NCI-H748 treated with DMSO at 0.1 percent for 48 hours (cell line): ENCODE data around the gene SH3BP4.
"Not testable (repeated sequence)": the region's sequence is repeated elsewhere in the genome, so short reads cannot be mapped to it uniquely, and the experiment has no call there.

Experiments used
- DNase-seq: peaks from one replicate; lab custom pipeline; 2025; lab: John Stamatoyannopoulos, UW

Gene SH3BP4

DNA sequence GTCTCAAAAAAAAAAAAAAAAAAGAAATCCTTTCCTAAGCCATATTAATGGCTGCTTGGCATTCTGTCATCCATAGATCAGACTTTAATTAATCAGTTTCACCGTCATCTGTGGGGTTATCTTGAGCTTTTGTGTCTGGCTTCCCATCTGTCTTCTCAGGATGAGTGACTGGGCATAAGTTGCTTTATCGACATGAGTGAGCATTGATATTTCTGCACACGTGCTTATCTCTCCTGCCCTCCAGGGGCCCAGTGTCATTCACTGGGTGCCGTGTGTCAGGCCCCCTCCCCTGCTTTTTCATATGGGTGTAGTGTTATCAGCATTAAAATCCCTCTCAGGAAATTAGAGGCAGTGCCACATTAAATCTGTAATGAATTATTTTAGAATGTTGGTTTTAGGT, 65.6 kb downstream of the SH3BP4 start:
- DNase-seq: no peak

DNA sequence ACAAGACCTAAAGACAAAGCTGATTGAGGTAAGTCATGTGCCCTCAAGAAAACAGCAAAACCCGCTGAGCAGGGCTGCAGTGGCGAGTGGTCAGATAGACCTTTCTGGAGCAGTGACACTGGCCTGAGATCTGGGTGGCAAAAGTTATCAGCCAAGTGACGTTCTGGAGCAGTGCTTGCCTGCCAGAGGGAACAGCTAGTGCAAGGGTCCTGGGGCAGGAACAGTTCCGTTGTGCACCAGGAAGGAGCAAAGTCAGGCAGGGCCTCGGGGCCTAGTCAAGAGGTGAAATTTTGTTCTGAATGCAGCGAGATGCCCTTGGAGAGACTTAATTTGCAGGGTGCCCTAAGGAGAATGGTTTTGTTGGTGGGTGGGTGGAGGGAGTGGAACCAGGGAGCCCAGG, 67.0 kb downstream of the SH3BP4 start:
- DNase-seq: no peak

DNA sequence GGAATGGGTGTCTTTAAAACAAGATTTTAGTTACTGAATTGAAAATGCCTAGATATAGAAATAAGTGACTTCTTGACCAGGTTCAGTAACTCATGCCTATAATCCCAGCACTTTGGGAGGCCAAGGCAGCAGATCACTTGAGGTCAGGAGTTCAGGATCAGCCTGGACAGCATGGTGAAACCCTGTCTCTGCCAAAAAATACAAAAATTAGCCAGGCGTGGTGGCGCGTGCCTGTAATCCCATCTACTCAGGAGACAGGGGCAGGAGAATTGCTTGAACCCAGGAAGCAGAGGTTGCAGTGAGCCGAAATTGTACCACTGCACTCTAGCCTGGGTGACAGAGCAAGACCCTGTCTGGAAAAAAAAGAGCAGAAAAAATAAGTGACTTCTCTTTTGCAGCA, 68.3 kb downstream of the SH3BP4 start:
- not testable (repeated sequence) for DNase-seq

DNA sequence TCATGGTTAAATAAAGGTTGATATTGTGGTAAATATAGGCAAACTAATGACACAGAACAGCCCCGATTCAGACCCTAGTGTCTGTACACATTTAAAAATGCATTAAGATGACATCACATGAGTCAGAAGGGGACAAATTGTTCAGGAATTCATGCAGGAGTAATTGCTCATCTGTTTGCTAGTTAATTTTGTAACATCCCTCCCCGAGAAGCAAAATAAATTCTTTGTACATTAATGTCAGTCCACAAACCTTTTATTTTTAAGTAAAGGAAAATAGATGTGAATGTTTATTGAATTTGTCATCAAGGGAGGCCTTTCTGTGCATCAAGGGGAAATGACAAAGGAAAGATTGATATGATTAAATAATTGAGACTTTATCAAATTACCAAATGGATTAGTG, 69.9 kb downstream of the SH3BP4 start:
- no peak for DNase-seq

GRCh38 chr2:235024191-235024860, 72.5 kb downstream of the SH3BP4 start:
- DNase-seq: no peak

GRCh38 chr2:235024931-235025773, 73.3 kb downstream of the SH3BP4 start:
- DNase-seq: no peak

DNA sequence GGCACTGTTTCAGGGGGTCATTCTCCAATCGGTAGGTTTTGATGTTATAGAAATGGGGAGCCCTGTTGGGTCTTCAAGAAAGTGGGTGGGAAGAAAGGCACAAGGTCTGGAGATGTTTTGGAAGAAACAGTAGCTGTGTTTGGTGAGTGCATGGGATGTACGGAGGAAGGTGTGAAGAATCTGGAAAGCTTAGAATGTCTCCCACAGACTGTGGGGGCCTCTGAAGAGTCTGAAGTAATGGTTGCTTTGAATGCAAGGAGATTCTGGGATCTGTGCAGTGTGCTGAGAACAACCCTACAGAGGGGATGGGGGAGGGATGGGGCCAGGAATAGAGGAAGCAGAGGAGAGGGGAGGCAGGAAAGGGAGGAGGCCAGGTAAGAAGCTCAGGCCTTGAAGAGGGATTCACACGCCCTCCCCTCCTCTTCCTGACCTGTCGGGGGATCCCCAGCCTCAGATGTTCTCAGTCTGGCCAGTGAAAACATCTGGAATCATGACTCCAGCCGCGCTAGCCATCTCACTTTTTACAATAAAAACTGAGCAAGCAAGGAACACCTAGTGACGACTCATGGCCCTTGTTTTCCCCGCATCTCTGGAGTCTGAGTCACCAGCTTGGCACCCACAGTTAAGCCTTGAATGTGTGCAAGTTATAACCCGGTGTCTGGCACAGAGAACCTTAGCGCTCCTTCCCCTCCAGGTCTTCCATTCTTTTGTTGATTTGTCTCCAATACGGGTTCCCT, 74.2 kb downstream of the SH3BP4 start:
- DNase-seq: no peak

DNA sequence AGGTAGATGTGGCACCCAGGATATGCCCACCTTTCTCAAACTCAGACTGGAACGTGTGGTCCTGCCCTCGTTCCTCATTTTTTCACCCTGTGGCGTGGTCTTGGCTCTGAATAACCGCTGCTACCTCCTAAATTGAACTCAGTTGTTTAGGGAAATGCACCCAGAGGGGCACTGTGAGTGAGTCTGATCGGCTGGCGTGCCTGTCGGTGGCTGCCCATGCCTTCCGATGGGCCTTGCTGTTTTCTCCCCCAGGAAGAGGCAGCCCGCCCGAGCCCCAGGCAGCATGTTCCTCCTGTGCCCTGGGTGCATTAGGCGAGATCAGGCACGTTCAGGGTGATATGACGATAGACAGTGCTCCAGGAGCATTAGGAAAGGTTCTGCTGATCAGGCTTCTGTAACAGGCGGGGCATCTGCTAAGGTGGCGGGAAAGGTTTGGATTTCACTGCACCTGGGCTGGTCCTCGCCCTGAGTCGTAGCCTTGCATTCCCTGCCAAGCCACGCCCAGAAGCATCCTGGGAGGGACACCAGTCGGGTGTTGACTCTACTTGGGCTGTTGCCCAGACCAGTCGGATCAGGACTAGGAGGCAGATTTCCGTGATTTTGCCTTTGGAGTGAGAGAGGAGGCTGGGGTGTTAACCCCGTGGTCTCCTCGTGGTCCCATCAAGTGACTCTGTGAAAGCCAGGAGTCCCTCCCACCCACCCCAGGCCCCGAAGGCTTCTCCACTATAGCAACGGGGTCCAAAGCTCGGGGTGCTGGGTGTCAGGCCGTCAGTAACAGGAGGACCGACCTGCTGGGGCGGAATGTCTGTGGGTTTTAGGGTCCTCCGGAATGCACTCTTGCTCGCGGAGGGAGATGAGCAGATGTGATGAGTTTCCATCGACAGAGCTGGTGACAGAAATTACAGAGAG, 75.1 kb downstream of the SH3BP4 start:
- peak; percentile 82 for DNase-seq

DNA sequence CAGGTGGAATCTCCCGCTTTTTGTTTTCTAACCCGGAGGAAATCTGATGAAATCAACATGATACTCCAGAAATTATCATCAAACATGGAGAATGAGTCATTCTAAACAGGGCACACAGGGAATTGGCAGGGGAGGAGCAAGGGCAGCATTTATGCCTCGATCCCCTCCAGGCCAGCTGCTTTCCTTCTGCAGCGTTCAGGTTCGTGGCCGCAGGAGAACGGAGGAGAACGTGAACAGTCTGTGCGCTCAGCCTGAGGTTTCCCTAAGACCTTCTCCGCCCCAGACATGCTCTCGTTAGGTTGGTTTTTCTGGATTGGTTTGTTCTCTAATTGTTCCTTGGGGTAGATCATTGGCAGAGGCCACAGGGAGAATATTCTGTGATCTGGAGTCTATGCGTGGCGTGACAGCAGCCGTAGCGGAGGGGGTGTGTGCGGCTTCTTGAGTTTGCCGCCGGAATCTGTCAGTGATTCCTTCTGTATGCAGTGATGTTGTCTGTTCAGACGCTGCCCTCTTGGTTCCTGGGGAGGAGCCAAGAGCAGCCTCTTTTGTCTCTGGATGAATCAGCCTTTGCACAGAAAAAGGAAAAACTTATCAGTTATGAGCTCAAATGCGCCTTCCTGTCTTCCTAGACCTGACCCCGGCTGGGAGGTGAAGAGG, 75.9 kb downstream of the SH3BP4 start:
- DNase-seq: no peak

- no peak for DNase-seq
These were observed 76.8 kb downstream of the SH3BP4 start for GRCh38 chr2:235028646-235029045.

DNA sequence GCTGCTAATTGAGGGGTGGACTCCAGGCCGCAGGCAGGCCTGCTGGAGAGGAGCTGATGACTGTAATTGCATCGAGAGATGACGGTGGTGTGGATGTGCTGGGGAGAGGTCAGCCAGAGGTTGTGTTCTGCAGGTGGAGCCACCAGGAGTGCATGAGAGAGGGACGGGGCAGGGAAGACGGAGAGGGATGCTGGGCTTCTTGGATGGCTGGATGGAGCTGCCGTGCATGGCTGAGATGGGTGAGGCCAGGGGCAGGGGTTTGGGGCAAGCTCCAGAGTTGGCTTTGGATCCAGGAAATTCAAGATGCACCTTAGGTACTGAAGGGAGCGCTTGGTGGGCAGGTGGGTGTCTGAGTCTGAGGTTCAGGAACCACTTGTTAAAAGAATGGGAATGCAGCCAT, 77.2 kb downstream of the SH3BP4 start:
- DNase-seq: no peak

- DNase-seq: no peak
These were observed 78.3 kb downstream of the SH3BP4 start for GRCh38 chr2:235030126-235030525.

DNA sequence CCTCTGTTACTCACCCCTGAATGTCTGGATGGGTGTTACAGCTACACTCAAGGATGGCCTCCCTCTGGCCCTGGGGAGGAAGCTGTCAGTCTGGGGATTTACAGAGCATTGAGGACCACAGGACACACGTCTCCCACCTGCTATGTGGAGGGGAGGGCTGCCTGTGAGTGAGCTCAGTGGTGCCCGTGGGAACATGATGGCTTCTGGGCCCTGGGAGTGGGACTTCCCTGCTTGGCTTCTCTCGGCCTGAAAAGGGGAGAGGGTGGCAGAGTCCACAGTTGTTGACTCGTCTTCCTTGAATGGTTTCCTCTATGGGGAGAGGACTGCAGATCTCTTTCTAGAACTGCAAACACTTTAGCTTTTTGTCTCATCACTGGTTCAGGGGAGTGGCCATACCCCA, 79.1 kb downstream of the SH3BP4 start:
- DNase-seq: no peak

DNA sequence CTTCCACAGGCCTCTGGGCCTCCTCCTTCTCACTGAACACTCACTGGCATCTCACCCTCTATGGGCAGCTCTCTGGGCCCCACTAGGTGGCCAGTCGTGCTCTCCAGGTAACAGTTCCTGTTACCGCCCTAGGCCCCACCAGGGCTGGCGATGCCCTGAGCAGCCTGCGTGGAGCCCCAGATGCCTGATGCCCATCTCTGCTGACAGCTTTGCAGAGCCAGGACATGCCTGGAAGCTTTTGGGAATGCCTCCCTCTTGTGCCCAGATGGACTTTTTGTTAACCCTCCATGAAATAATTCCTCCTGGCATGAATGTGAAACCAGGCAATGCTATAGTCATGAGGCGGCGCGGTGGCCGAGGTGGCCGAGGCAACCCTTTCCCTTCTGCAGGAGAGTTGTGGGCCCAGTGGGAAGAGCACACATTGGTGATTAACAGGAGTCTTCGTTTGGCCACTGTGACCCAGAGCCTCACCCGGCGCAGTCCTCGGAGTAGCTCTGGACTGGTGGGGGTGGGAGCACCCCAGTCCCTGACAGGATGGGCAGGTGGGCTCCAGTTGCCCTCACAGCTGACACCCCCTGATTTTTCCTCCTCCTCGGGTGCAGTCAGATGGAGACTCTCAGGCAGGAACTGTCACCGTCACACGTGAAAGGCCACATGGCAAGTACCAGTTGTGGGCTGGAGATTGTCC, 80.0 kb downstream of the SH3BP4 start:
- DNase-seq: no peak

DNA sequence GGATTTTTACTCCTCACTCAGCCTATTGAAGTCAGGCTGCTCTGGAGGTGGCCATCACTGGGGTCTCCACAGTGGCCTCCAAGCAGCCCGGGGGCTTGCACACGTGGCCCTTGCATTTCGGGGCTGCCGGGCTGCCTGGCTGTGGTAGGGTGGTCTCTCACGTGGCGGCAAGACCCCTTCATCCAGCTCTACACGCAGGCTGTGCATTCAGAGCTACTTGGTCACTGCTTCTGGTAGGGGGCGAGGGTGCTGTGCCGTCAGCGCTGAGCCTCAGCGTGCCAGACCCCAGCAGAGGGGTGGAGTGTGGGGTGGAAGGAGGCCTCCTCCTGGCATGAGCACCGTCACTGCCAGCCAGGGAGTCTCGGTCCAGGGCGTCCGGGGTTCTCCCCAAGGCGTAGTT, 80.6 kb downstream of the SH3BP4 start:
- no peak for DNase-seq

GRCh38 chr2:235032949-235033348, 81.1 kb downstream of the SH3BP4 start:
- no peak for DNase-seq

GRCh38 chr2:235034265-235035118, 82.7 kb downstream of the SH3BP4 start:
- no peak for DNase-seq

DNA sequence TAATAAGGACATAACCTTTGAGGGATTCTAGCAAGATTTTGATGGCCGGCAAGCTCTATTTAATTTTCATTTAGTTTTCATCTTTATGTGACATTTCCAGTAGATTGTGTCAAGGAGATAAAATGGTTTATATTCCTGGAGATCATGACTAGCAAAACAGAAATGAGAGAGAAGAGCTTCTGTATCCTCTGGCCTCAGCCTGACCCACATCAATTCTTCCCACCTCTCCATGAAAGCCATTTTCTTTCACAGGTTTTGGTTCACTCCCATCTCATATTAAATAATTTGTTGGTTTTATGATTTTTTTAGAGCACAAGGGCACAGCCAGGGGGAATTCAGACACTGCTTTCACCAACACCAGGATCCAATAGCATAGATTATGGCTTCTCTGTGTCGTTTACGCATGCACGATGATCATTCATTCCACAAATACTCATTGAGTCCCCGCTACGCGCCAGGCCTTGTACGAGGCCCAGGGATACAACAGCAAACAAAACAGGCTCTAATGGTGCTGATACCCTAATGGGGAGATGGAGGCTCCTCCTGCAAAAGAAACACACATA, 85.9 kb downstream of the SH3BP4 start:
- no peak for DNase-seq

GRCh38 chr2:235041221-235041917, 89.6 kb downstream of the SH3BP4 start:
- no peak for DNase-seq
